CD4-positive, alpha-beta T cell treated with Interferon alpha-2 for 1 hour (primary cell): ENCODE results near the gene SFSWAP.
"Not testable (repeated sequence)": the region's sequence is repeated elsewhere in the genome, so short reads cannot be mapped to it uniquely, and the experiment has no call there.

Source experiments
- DNase-seq, 2 donors: peaks; one replicate each; pipeline ENCODE4 v3.0.0-alpha.2; 2020 to 2022

SFSWAP gene

GRCh38 chr12:131703161-131703560 lies 7.7 kb upstream of the SFSWAP start:
- DNase-seq: no peak

GRCh38 chr12:131704509-131704908 lies 6.4 kb upstream of the SFSWAP start:
- DNase-seq: no peak

- not testable (repeated sequence) for DNase-seq
These were observed 4.2 kb upstream of the SFSWAP start for GRCh38 chr12:131706709-131707108.

DNA sequence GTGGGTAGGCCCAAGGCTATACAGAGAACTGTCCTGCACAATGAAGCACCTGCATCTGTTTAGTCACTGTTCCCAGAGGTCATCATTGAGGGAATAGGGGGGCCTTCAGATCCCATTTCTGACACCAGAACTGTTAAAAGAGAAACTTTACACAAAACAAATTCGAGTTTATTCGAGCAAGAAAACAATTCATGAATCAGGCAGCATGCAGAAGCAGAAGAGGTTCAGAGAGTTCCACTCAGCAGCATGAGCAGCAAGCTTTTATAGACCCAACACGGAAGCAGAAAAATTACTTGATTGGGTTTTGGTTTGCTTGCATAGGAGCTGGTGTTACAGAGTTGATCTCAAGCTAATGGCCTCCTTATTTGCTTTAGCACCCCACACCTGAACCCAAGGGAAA lies 1.7 kb upstream of the SFSWAP start:
- no peak for DNase-seq

- no peak for DNase-seq
These were observed 788 bp downstream of the SFSWAP start for GRCh38 chr12:131711551-131712205.

DNA sequence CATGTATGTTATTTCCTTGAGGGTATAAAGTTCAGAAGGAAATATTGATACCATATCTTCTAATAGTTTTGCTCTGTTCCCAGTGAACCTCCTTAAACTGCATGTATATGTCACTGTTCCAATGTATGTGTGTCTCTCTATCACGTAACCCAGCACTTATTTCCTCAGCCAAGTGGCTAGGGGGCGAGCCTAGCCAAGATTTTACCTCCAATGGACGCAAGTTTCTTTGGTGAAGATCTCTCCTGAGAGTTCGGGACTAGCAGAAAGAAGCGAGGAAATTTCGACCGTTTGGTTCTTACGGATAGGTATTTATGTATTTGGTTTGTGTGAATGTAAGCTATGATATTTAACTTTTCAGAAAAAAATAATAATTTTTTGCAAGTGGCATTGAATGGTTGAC lies 2.5 kb downstream of the SFSWAP start:
- no peak for DNase-seq

GRCh38 chr12:131714759-131715158 lies 3.9 kb downstream of the SFSWAP start:
- no peak for DNase-seq

DNA sequence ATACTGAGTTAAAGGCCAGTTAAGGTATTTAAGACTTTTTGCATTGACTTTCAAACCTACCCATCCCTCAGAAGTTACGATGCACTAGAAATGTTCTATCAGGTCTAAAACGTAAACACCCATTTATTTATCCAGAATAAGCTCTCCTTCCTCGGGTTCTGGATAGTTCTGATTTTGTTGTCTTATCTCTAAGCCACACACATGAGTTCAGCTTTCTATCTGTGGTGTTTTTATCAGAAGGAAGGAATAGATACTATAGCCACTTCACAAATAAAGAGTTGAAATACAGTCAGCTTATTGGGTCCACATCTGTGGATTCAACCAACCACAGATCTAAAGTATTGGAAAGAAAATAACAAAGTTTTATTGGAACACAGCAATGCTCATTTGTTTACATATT lies 5.4 kb downstream of the SFSWAP start:
- no peak for DNase-seq

DNA sequence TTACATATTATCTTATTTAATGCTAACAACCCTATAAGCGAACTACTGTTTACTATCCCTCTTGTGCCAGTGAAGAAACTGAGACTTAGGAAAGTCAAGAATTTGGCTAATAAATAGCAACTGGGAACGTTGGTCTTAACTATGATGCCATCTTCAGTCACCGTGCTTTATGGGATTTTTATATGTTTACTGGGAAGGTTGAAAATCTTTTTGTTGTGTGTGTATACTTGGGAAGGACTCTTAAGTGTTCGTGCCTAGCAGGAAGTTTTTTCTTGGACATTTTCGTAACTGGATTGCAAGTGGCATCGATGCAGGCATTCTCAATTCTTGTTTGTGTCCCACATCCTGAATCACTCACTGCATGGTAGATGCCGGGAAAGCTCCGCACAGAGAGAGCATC lies 9.4 kb downstream of the SFSWAP start:
- no peak for DNase-seq

DNA sequence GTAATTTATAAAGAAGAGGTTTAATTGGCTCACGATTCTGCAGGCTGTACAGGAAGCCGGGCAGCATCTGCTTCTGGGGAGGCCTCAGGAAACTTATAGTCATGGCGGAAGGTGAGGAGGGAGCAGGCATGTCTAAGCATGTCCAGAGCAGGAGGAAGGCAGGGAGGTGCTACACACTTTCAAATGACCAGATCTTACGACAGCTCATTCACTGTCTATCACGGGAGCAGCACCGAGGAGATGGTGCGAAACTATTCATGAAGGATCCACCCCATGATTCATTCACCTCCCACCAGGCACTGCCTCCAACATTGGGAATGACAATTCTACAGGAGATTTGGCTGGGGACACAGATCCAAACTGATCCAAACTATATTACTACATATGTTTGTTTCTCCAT lies 10.0 kb downstream of the SFSWAP start:
- DNase-seq: no peak

DNA sequence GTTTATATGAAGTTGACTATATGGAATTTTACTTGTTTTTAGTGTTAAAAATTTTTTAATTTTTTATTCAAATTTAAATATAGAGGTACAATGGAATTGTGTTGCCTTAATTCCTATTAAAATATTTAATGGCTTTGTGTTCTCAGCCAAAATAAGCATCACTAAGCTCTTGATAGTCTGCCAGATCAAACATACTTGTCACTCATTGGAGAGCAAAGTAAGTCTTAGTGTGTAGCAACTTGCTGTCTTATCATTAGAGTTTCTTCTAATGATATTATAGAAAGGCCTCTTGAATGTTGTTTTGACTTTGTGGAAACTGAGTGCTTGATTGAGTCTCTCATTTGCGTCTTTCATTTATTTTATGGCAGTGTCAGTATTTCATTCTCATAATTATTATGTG lies 10.7 kb downstream of the SFSWAP start:
- no peak for DNase-seq

DNA sequence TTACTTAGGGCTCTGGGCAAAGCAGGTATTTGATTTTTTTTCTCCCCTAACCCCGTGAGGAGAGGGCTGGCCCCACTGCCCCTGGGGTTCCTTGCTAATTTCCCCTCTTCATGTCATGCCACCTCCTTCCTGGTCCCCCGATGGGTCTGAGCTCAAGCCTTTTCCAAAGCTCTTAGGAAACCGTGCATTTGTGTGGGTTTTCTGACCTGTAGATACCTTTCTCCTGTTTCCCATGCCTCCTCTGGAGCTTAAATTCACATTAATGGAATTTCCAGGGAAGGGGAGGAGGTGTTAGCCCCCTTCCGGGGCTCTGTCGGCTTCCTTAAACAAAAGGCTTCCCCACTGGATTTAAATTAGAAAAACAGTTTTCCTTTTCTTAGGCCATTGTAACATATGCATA lies 12.6 kb downstream of the SFSWAP start:
- no peak for DNase-seq

DNA sequence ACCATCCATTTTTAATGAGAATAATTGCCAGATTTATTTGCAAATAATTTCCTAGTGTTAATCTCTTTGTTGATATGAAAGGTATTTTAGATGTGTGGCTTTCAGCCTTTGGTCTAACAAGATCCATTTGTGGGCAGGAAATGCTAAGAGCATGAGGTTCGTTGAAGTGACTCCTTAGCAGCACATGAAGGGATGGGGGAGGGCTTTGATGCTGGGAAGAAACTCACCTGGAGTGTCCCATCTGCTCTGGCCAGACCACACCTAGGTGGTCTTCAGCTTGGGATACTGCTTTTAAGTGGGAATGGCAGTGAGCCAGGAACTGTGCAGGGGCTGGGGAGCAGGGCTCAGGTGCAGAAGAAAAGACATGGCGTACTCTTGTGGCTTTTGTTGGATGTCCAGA lies 13.6 kb downstream of the SFSWAP start:
- DNase-seq: no peak

- no peak for DNase-seq
These were observed 14.6 kb downstream of the SFSWAP start for GRCh38 chr12:131725503-131725902.

- DNase-seq: no peak
These were observed 17.8 kb downstream of the SFSWAP start for GRCh38 chr12:131728720-131729119.

GRCh38 chr12:131729254-131729955 lies 18.5 kb downstream of the SFSWAP start:
- no peak for DNase-seq

- no peak for DNase-seq
These were observed 22.2 kb downstream of the SFSWAP start for GRCh38 chr12:131732996-131733615.

- DNase-seq: no peak
These were observed 23.0 kb downstream of the SFSWAP start for GRCh38 chr12:131733874-131734273.

- no peak for DNase-seq
These were observed 23.7 kb downstream of the SFSWAP start for GRCh38 chr12:131734336-131735152.

GRCh38 chr12:131735153-131735456 lies 24.2 kb downstream of the SFSWAP start:
- no peak for DNase-seq

DNA sequence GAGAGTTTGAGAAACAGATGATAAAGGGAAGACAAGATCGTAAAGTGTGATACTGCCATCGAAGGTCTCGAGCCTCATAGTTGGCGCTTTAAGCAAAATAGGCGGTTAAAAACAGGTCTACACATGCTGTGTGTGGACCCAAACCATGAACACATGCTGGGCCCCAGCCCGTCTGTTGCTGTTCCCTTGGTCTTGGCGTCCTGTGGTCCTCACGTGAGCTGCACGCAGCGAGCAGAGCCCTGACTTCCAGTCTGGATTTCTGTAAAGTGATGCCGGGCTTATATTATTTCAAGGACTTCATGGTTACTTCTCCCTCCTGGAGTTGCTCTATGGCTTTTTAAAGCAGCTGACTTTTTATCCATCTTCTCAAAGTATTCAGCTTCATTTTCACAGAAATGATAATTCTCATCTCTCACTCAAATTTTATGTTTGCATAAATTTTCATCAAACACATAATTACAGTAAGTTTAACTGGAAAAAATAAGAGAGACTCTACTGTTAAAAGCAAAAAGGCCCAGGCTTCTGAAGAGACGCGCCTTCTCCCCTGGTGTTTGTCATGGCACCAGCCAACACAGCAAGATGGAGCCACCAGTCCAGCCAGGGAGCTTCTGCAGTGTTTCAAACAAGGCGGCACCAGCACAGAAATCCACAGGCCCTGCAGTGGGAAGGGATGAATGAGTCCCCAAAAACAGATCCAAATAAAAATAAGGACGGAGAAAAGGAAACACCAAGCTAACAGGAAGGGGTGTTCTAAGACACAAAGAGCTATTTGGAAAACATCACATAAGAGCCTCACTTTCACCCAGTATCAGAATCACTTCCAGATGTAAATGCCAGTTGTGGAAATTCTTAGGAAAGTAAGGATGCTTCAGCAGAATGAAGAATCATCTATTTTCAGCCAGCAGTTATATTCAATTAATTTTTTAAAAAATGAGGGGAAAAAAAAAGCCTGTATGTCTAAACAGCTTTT lies 24.9 kb downstream of the SFSWAP start:
- DNase-seq: no peak

DNA sequence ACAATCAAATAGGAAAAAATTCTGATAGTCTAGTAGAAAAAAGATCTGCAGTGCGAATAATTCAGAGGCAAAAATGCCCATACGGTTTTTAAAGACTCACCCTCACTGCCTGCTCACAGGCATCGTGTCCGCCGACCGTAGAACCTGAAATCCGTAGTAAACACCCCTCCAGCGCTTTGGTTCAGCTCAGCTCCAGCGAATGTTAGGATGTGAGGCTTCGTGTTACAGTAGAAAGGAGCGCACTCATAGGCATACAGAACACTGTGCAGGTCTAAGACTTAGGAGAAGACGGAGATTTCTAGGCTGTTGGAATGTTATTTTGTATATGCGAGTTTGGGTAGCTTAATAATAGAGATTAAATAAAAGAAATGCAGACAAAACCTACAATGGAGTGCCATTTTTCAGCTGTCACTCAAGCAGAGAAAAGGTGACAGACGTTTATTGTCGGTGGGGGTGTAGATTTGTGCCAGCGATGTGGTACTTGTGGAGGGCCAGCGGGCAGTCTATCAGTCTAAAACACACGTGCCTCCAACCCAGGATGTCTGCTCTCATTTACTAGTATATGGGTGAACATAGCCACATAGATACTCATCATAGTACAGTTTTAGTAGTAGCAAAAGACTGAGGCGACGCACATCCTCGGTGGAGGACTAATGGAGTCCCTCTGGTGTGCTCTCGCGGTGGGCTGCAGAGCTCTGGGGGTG lies 25.7 kb downstream of the SFSWAP start:
- DNase-seq: no peak
